ENCODE results near the gene NPIPB2. TPM values are rescaled to one million over a fixed set of nuclear protein-coding genes. Genes with fewer than 3 reads are reported as not detected.
"Not testable (repeated sequence)": the region's sequence is repeated elsewhere in the genome, so short reads cannot be mapped to it uniquely, and the experiment has no call there.

Gene NPIPB2
- total and polyA plus RNA-seq, 2 of the 8 experiments (the other 6 are each of a cell fraction or from before 2014, with no cell fraction given), result 7.5 to 8.3 TPM

GRCh38 chr16:11962978-11963377 is 21.1 kb upstream of the NPIPB2 start:
- H3K18ac ChIP-seq (ENCODE audit: extremely low read depth, low read length); H3K4ac ChIP-seq (replicated peaks; ENCODE audit: insufficient read length, low read depth, low read length); H4K20me1 ChIP-seq (replicated peaks in 1 of 2; ENCODE audit: control insufficient read depth in 1 of 2, insufficient read depth in 2 of 2, low read length in 2 of 2); H3K4me1 ChIP-seq (replicated peaks in 1 of 4; ENCODE audit: control insufficient read depth in 3 of 4, insufficient read depth in 4 of 4, low read length in 3 of 4); FAIRE-seq; H3K36me3 ChIP-seq (ENCODE audit: control insufficient read depth in 2 of 4, insufficient read depth in 4 of 4, low read length in 3 of 4); H3K27ac ChIP-seq (ENCODE audit: low read depth, low read length); H4K5ac ChIP-seq (ENCODE audit: insufficient read length, low read depth, low read length); H2AK5ac ChIP-seq (ENCODE audit: low read depth, low read length); H2BK15ac ChIP-seq (ENCODE audit: low read length); H3K14ac ChIP-seq (ENCODE audit: insufficient read length); H2BK120ac ChIP-seq (replicated peaks; ENCODE audit: low read depth, low read length); H3K4me3 ChIP-seq (ENCODE audit: extremely low read depth in 1 of 4, insufficient read depth in 2 of 4, low read depth in 3 of 4, low read length in 4 of 4); H2BK12ac ChIP-seq (ENCODE audit: low read depth, low read length); DNase-seq (ENCODE audit: low read depth in 1 of 2, low spot score in 2 of 2); CTCF ChIA-PET (ENCODE audit: partially characterized antibody); H3K79me1 ChIP-seq (ENCODE audit: low read depth, low read length); H3K9me3 ChIP-seq (ENCODE audit: insufficient read depth in 2 of 2, low read depth in 1 of 2, low read length in 1 of 2); H3K23me2 ChIP-seq (ENCODE audit: low read depth, low read length); H3K27me3 ChIP-seq (replicated peaks in 1 of 4; ENCODE audit: control insufficient read depth in 3 of 4, extremely low read depth in 1 of 4, insufficient read depth in 3 of 4, low read length in 3 of 4); H3K4me2 ChIP-seq (ENCODE audit: insufficient read depth in 1 of 2, low read depth in 2 of 2, low read length in 2 of 2); H3K9ac ChIP-seq (replicated peaks in 1 of 4; ENCODE audit: extremely low read depth in 1 of 4, low read depth in 3 of 4, low read length in 3 of 4); H2AFZ ChIP-seq (ENCODE audit: low read length); H3K23ac ChIP-seq (ENCODE audit: insufficient read length); H4K8ac ChIP-seq (ENCODE audit: extremely low read depth, insufficient read depth, low read length); POLR2A ChIA-PET (ENCODE audit: partially characterized antibody); H3K56ac ChIP-seq (replicated peaks; ENCODE audit: insufficient read length, low read depth, low read length); H2BK5ac ChIP-seq (ENCODE audit: low read depth, low read length); H3K79me2 ChIP-seq (ENCODE audit: control insufficient read depth in 1 of 2, insufficient read depth in 2 of 2, low read length in 2 of 2); H2BK20ac ChIP-seq (ENCODE audit: low read length); H4K91ac ChIP-seq (replicated peaks; ENCODE audit: insufficient read length, low read length): not testable (repeated sequence)
- WGBS, 2 experiments (ENCODE audit: extremely low coverage in 1 of 2, insufficient coverage in 1 of 2, insufficient read length in 1 of 2, insufficient replicate concordance in 2 of 2, low coverage in 1 of 2, low lambda C conversion rate in 2 of 2, missing lambda C conversion rate in 1 of 2), result 97% methylated on average over 11 of the region's 11 CpGs; no CpG with 5 or more reads in 1 of the 2 experiments

GRCh38 chr16:11962457-11962856 is 20.6 kb upstream of the NPIPB2 start:
- H3K4me3 ChIP-seq (ENCODE audit: extremely low read depth in 1 of 4, insufficient read depth in 2 of 4, low read depth in 3 of 4, low read length in 4 of 4); H4K5ac ChIP-seq (ENCODE audit: insufficient read length, low read depth, low read length); H2AK5ac ChIP-seq (ENCODE audit: low read depth, low read length); H3K4ac ChIP-seq (replicated peaks; ENCODE audit: insufficient read length, low read depth, low read length); H2AFZ ChIP-seq (ENCODE audit: low read length); H3K36me3 ChIP-seq (ENCODE audit: control insufficient read depth in 2 of 4, insufficient read depth in 4 of 4, low read length in 3 of 4); H2BK15ac ChIP-seq (ENCODE audit: low read length); H3K79me2 ChIP-seq (ENCODE audit: control insufficient read depth in 1 of 2, insufficient read depth in 2 of 2, low read length in 2 of 2); FAIRE-seq; H3K56ac ChIP-seq (replicated peaks; ENCODE audit: insufficient read length, low read depth, low read length); DNase-seq (ENCODE audit: low read depth in 1 of 2, low spot score in 2 of 2); H4K20me1 ChIP-seq (replicated peaks in 1 of 2; ENCODE audit: control insufficient read depth in 1 of 2, insufficient read depth in 2 of 2, low read length in 2 of 2); H4K91ac ChIP-seq (replicated peaks; ENCODE audit: insufficient read length, low read length); H3K9me3 ChIP-seq (ENCODE audit: insufficient read depth in 2 of 2, low read depth in 1 of 2, low read length in 1 of 2); H2BK120ac ChIP-seq (replicated peaks; ENCODE audit: low read depth, low read length); H3K27ac ChIP-seq (ENCODE audit: low read depth, low read length); H3K9ac ChIP-seq (replicated peaks in 1 of 4; ENCODE audit: extremely low read depth in 1 of 4, low read depth in 3 of 4, low read length in 3 of 4); H2BK20ac ChIP-seq (ENCODE audit: low read length); H3K14ac ChIP-seq (ENCODE audit: insufficient read length); H2BK5ac ChIP-seq (ENCODE audit: low read depth, low read length); H3K4me1 ChIP-seq (replicated peaks in 1 of 4; ENCODE audit: control insufficient read depth in 3 of 4, insufficient read depth in 4 of 4, low read length in 3 of 4); H3K79me1 ChIP-seq (ENCODE audit: low read depth, low read length); H3K18ac ChIP-seq (ENCODE audit: extremely low read depth, low read length); H3K23me2 ChIP-seq (ENCODE audit: low read depth, low read length); H3K4me2 ChIP-seq (ENCODE audit: insufficient read depth in 1 of 2, low read depth in 2 of 2, low read length in 2 of 2); H2BK12ac ChIP-seq (ENCODE audit: low read depth, low read length); H3K23ac ChIP-seq (ENCODE audit: insufficient read length); CTCF ChIA-PET (ENCODE audit: partially characterized antibody); H3K27me3 ChIP-seq (replicated peaks in 1 of 4; ENCODE audit: control insufficient read depth in 3 of 4, extremely low read depth in 1 of 4, insufficient read depth in 3 of 4, low read length in 3 of 4); H4K8ac ChIP-seq (ENCODE audit: extremely low read depth, insufficient read depth, low read length): not testable (repeated sequence)
- 95% methylated on average over 4 of the region's 5 CpGs; no CpG with 5 or more reads in 1 of the 2 experiments for WGBS, 2 experiments (ENCODE audit: extremely low coverage in 1 of 2, insufficient coverage in 1 of 2, insufficient read length in 1 of 2, insufficient replicate concordance in 2 of 2, low coverage in 1 of 2, low lambda C conversion rate in 2 of 2, missing lambda C conversion rate in 1 of 2)
- POLR2A ChIA-PET (ENCODE audit: partially characterized antibody), result interaction anchor here (0.6 to 1.2 kb wide), 2 partner anchors 16 to 55 kb away, joined by 3 read pairs; no protein-coding TSS in a partner anchor

All from H1 (cell line).